ENCODE measurements around the gene DIS3L2.

- TF ChIP-seq POLR2A (IDR thresholded peaks at IDR 0.05) = no peak
- no peak for TF ChIP-seq CTCF (IDR thresholded peaks at IDR 0.05)
- TF ChIP-seq POLR2AphosphoS5 (IDR thresholded peaks at IDR 0.05; ENCODE audit: insufficient read depth in 1 of 2, low read depth in 1 of 2) = no peak
These were observed 184.8 kb downstream of the DIS3L2 start for GRCh38 chr2:232146294-232146693.
